ENCODE measurements around the gene ABI1.
A peak's percentile ranks its signal among the peaks of the same experiment; 100 is the strongest.

Gene ABI1

GRCh38 chr10:26697163-26697921 is 163.4 kb downstream of the ABI1 start, which contains the start of gene PDSS1:
Gene PDSS1 (plus strand): TSS chr10:26697701. CDS start chr10:26697712, 11 bp downstream.
- Histone ChIP-seq H3K27me3 (ENCODE audit: control insufficient read depth, insufficient read depth, low read length) (no peaks in the 10 kb centered on the region), H3K4me3 (ENCODE audit: low read length) (peak within 1 kb of the TSS; percentile 85), H3K27ac (ENCODE audit: low read length) (no peak within 1 kb of the TSS), H3K9me3 (ENCODE audit: control insufficient read depth, insufficient read depth, low read length) (no peaks in the 10 kb centered on the region), H3K4me1 (ENCODE audit: control insufficient read depth, insufficient read depth, low read length) (no peaks in the 10 kb centered on the region), H3K36me3 (ENCODE audit: control insufficient read depth, insufficient read depth, low read length) (no peaks in the 10 kb centered on the region)
- DNase-seq (ENCODE audit: low read depth, low spot score) = no peak
- WGBS (ENCODE audit: insufficient coverage, insufficient read length) = no CpG with 5 or more reads among the region's 82 CpGs

DNA sequence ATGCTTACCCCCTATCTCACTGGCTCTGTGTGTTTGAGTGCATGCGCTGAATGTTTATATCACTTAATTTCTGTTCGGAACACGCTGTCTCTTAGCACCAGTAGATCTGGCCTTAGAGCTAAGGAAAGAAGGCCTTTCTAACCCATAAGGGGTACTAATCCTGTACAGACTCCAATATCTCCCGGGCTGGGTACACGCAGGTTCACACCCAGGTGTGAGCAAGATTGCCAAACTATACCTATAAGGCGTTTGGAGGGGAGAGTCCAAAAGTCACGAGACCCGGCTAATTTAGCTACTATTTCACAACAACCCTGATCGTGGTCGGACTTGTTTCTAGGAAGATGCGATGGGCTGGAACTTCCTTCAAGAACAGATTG is 164.0 kb downstream of the ABI1 start:
- no peaks in the 10 kb centered on the region for H3K4me1 ChIP-seq (ENCODE audit: control insufficient read depth, insufficient read depth, low read length)
- no peak for DNase-seq (ENCODE audit: low read depth, low spot score)
- H3K36me3 ChIP-seq (ENCODE audit: control insufficient read depth, insufficient read depth, low read length) = no peaks in the 10 kb centered on the region
- H3K9me3 ChIP-seq (ENCODE audit: control insufficient read depth, insufficient read depth, low read length) = no peaks in the 10 kb centered on the region
- H3K27me3 ChIP-seq (ENCODE audit: control insufficient read depth, insufficient read depth, low read length) = no peaks in the 10 kb centered on the region
- H3K27ac ChIP-seq (ENCODE audit: low read length) = no peak overlapping the region
- no CpG with 5 or more reads among the region's 11 CpGs for whole genome bisulfite sequencing (ENCODE audit: insufficient coverage, insufficient read length)
- peak overlapping the region; percentile 85 for H3K4me3 ChIP-seq (ENCODE audit: low read length)
